ENCODE measurements around the gene ODAD4.
A peak's percentile ranks its signal among the peaks of the same experiment; 100 is the strongest.

ODAD4 gene

GRCh38 chr17:41943492-41943891, 13.1 kb downstream of the ODAD4 start:
- DNase-seq, result no peak

- DNase-seq, result no peak
Observed at GRCh38 chr17:41944943-41945342, 14.5 kb downstream of the ODAD4 start.

GRCh38 chr17:41948762-41949460, 18.5 kb downstream of the ODAD4 start:
- DNase-seq, result no peak

GRCh38 chr17:41956522-41956921, 26.1 kb downstream of the ODAD4 start:
- no peak for DNase-seq

- DNase-seq, result no peak
Observed at GRCh38 chr17:41957031-41957868, 26.8 kb downstream of the ODAD4 start.

GRCh38 chr17:41957869-41958439, 27.5 kb downstream of the ODAD4 start:
- DNase-seq, result no peak

GRCh38 chr17:41959030-41959335, 28.6 kb downstream of the ODAD4 start:
- DNase-seq, result no peak

- no peak for DNase-seq
Observed at GRCh38 chr17:41959336-41960095, 29.1 kb downstream of the ODAD4 start.

- DNase-seq, result no peak
Observed at GRCh38 chr17:41962111-41962510, 31.7 kb downstream of the ODAD4 start.

GRCh38 chr17:41962768-41963434, 32.5 kb downstream of the ODAD4 start:
- DNase-seq, result peak; percentile 61 to 64

GRCh38 chr17:41965694-41966462, 35.5 kb downstream of the ODAD4 start:
- peak; percentile 58 to 72 for DNase-seq

GRCh38 chr17:41966463-41967140, 36.2 kb downstream of the ODAD4 start, which contains the start of gene CNP:
CNP (plus strand) TSS chr17:41966795; CDS start chr17:41966885, 90 bp downstream.
- DNase-seq, result peak; percentile 88 to 94

GRCh38 chr17:41967141-41967920, 36.9 kb downstream of the ODAD4 start:
- DNase-seq, result peak; percentile 23 to 41

GRCh38 chr17:41967921-41968578, 37.6 kb downstream of the ODAD4 start:
- DNase-seq, result no peak

GRCh38 chr17:41968676-41969075, 38.3 kb downstream of the ODAD4 start:
- DNase-seq, result no peak

GRCh38 chr17:41970901-41971331, 40.5 kb downstream of the ODAD4 start:
- no peak for DNase-seq

GRCh38 chr17:41971721-41972523, 41.5 kb downstream of the ODAD4 start:
- no peak for DNase-seq

GRCh38 chr17:41972571-41973407, 42.4 kb downstream of the ODAD4 start:
- DNase-seq, result no peak

Measured in stimulated activated CD4-positive, alpha-beta T cell treated with anti-CD3 and anti-CD28 coated beads, Interleukin-4, amount 100 ng/mL, for 4 hours (primary cell).